GM23338 (cell line): ENCODE measurements around the gene EIF4E2.

Source experiments
- CREB1 ChIP-seq: fragments of 250-450 bp; sonication (Bioruptor Pico); IDR thresholded peaks from 2 replicates; pipeline ENCODE4 v1.5.0; 2020; ENCODE audit warnings: low read depth, mild to moderate bottlenecking, moderate library complexity
- EZH2 ChIP-seq: fragments of 200-600 bp; sonication (generic); IDR thresholded peaks from one replicate; pipeline ENCODE4 v1.8.0; 2017; ENCODE audit warnings: antibody characterized with exemption, mild to moderate bottlenecking, low read depth; ENCODE audit not compliant: unreplicated experiment
- EZH2phosphoT487 ChIP-seq: fragments of 200-600 bp; sonication (generic); IDR thresholded peaks from one replicate; pipeline ENCODE4 v1.8.1; 2018; ENCODE audit warnings: antibody characterized with exemption; ENCODE audit not compliant: unreplicated experiment
- JUNB ChIP-seq: IDR thresholded peaks from one replicate; pipeline ENCODE4 v1.6.1; 2016; ENCODE audit warnings: antibody characterized with exemption; ENCODE audit not compliant: unreplicated experiment
- NANOG ChIP-seq: IDR thresholded peaks from 2 replicates; pipeline ENCODE4 v1.6.1; 2016; ENCODE audit warnings: antibody characterized with exemption, borderline replicate concordance
- POLR2AphosphoS5 ChIP-seq: IDR thresholded peaks from 2 replicates; pipeline ENCODE4 v1.6.1; 2016; ENCODE audit warnings: antibody characterized with exemption, low read depth
- REST ChIP-seq: IDR thresholded peaks from one replicate; pipeline ENCODE4 v1.6.1; 2018; ENCODE audit warnings: antibody characterized with exemption; ENCODE audit not compliant: unreplicated experiment
- STAT1 ChIP-seq: IDR thresholded peaks from one replicate; pipeline ENCODE4 v1.6.1; 2016; ENCODE audit warnings: antibody characterized with exemption; ENCODE audit not compliant: unreplicated experiment
- ZNF114 ChIP-seq: fragments of 250-450 bp; sonication (Bioruptor Pico); IDR thresholded peaks from 2 replicates; pipeline ENCODE4 v1.5.0; 2020; ENCODE audit warnings: mild to moderate bottlenecking, moderate library complexity
- TF ChIP-seq, protein P1 (sequence below), 2 experiments: fragments of 200-600 bp in 1 of 2; sonication (generic) in 1 of 2; conservative IDR thresholded peaks; 2 replicates each; pipeline versions ENCODE4 v1.5.1 to v1.6.1; 2016 to 2017; ENCODE audit warnings: antibody characterized with exemption in 2 of 2, low read depth in 2 of 2, mild to moderate bottlenecking in 2 of 2, moderate library complexity in 1 of 2
- TF ChIP-seq, protein P2 (sequence below): IDR thresholded peaks from 2 replicates; pipeline ENCODE4 v1.6.1; 2016; ENCODE audit warnings: antibody characterized with exemption

DNA sequence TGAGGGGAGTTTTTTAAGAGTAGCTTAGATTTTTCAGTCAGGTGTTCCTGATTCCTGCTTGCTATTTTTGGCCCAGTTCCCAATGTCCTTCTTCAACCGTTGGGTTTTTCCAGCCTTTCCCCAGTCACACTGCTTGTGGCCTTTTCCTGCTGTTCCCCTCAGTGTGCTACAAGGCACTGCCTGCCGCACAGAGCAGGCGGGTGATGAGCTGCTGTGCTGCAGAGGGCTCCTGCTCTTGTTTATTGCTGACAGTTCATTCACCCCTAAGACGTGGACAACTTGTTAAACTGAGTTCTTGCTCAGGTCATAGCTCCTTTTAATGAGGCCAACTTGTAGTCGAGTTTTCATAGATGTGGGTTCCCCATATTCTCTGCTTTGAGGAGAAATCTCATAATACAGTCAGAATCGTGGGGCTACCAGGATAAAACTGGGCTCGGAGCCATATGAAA is 20.6 kb downstream of the EIF4E2 start:
- TF ChIP-seq, protein P1, sequence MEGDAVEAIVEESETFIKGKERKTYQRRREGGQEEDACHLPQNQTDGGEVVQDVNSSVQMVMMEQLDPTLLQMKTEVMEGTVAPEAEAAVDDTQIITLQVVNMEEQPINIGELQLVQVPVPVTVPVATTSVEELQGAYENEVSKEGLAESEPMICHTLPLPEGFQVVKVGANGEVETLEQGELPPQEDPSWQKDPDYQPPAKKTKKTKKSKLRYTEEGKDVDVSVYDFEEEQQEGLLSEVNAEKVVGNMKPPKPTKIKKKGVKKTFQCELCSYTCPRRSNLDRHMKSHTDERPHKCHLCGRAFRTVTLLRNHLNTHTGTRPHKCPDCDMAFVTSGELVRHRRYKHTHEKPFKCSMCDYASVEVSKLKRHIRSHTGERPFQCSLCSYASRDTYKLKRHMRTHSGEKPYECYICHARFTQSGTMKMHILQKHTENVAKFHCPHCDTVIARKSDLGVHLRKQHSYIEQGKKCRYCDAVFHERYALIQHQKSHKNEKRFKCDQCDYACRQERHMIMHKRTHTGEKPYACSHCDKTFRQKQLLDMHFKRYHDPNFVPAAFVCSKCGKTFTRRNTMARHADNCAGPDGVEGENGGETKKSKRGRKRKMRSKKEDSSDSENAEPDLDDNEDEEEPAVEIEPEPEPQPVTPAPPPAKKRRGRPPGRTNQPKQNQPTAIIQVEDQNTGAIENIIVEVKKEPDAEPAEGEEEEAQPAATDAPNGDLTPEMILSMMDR (conservative IDR thresholded peaks at IDR 0.05; ENCODE audit: low read depth in 2 of 2): no peak
- TF ChIP-seq EZH2: no peak
- TF ChIP-seq JUNB: no peak
- no peak for TF ChIP-seq POLR2AphosphoS5
- TF ChIP-seq EZH2phosphoT487: no peak
- no peak for TF ChIP-seq REST
- TF ChIP-seq NANOG: no peak
- TF ChIP-seq CREB1 (CRISPR knock-in tag): no peak
- TF ChIP-seq, protein P2, sequence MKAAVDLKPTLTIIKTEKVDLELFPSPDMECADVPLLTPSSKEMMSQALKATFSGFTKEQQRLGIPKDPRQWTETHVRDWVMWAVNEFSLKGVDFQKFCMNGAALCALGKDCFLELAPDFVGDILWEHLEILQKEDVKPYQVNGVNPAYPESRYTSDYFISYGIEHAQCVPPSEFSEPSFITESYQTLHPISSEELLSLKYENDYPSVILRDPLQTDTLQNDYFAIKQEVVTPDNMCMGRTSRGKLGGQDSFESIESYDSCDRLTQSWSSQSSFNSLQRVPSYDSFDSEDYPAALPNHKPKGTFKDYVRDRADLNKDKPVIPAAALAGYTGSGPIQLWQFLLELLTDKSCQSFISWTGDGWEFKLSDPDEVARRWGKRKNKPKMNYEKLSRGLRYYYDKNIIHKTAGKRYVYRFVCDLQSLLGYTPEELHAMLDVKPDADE: no peak
- no peak for TF ChIP-seq STAT1
- no peak for TF ChIP-seq ZNF114 (CRISPR knock-in tag)
